DND-41 (cell line): ENCODE measurements around the gene FAM114A1.
"Not testable (repeated sequence)": the region's sequence is repeated elsewhere in the genome, so short reads cannot be mapped to it uniquely, and the experiment has no call there.

Source experiments
- ATAC-seq: fragments of 200-7000 bp; cut with Tn5 transposase; 3 replicates; pipeline ENCODE4 v1.9.1; 2021; ENCODE audit warnings: low read depth; ENCODE audit not compliant: insufficient read depth
- DNase-seq: peaks from one replicate; pipeline ENCODE4 v3.0.0-alpha.2; 2020
- H2AFZ ChIP-seq: 2 replicates; pipeline ENCODE4 v1.6.0; 2012; ENCODE audit warnings: low read depth, low read length
- H3K27ac ChIP-seq: 2 replicates; pipeline ENCODE4 v1.5.1; 2012; ENCODE audit warnings: low read length, inconsistent platforms
- H3K27me3 ChIP-seq: fragments of 200-600 bp; sonication (generic); 2 replicates; pipeline ENCODE4 v1.6.0; 2012; ENCODE audit warnings: low read length, mild to moderate bottlenecking, inconsistent platforms; ENCODE audit not compliant: insufficient read depth, poor library complexity
- H3K36me3 ChIP-seq: 2 replicates; pipeline ENCODE4 v1.5.1; 2012; ENCODE audit warnings: low read length, inconsistent platforms; ENCODE audit not compliant: insufficient read depth
- H3K4me1 ChIP-seq: 2 replicates; pipeline ENCODE4 v1.5.1; 2012; ENCODE audit warnings: mild to moderate bottlenecking, low read length; ENCODE audit not compliant: insufficient read depth
- H3K4me2 ChIP-seq: 2 replicates; pipeline ENCODE4 v1.6.0; 2012; ENCODE audit warnings: mild to moderate bottlenecking, moderate library complexity, low read length, inconsistent platforms; ENCODE audit not compliant: insufficient read depth
- H3K4me3 ChIP-seq, 2 experiments: fragments of 200-600 bp in 1 of 2; shearing (Covaris generic) in 1 of 2; 2 replicates each; pipeline ENCODE4 v1.5.1; 2012 to 2016; ENCODE audit warnings: inconsistent platforms in 2 of 2, low read length in 2 of 2, mild to moderate bottlenecking in 2 of 2, low read depth in 1 of 2, moderate library complexity in 1 of 2
- H3K79me2 ChIP-seq: 2 replicates; pipeline ENCODE4 v1.6.0; 2012; ENCODE audit warnings: low read length, inconsistent platforms; ENCODE audit not compliant: insufficient read depth
- H3K9ac ChIP-seq: 2 replicates; pipeline ENCODE4 v1.6.0; 2012; ENCODE audit warnings: low read depth, mild to moderate bottlenecking, inconsistent platforms, low read length, moderate library complexity
- H3K9me3 ChIP-seq: 2 replicates; pipeline ENCODE4 v1.5.1; 2012; ENCODE audit warnings: low read length, moderate library complexity, mild to moderate bottlenecking, inconsistent platforms; ENCODE audit not compliant: insufficient read depth, severe bottlenecking
- H4K20me1 ChIP-seq: 2 replicates; pipeline ENCODE4 v1.6.0; 2012; ENCODE audit warnings: low read length; ENCODE audit not compliant: insufficient read depth
- EZH2 ChIP-seq: IDR thresholded peaks from 3 replicates; pipeline ENCODE4 v1.6.1; 2012; ENCODE audit warnings: borderline replicate concordance, low read depth, mild to moderate bottlenecking, moderate library complexity, low read length, inconsistent platforms; ENCODE audit not compliant: severe bottlenecking
- TF ChIP-seq, protein P1 (sequence below): IDR thresholded peaks from 2 replicates; pipeline ENCODE4 v1.5.1; 2012; ENCODE audit warnings: borderline replicate concordance, low read length, moderate library complexity, mild to moderate bottlenecking; ENCODE audit not compliant: poor library complexity, severe bottlenecking; ENCODE audit errors: extremely low read depth

Gene FAM114A1

DNA sequence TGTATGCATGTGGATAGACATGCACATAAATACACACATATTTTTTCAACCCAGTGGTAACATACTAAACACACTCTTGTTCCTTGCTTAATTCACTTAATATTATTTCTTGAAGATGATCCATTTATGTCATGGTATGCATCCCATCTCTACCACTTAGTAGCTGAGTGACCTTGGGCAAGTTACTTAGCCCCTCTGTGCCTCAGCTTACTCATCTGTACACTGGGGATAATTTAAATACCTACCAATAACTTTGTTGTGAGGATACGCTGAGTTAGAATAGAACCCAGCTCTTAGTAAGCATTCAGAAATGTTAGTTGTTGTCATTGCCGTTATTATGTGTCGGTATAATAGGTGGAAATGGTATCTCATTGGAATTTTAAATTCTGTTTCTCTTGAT lies 41.4 kb downstream of the FAM114A1 start:
- Histone ChIP-seq H3K9me3 (no peaks in the 10 kb centered on the region), H4K20me1 (no peaks in the 10 kb centered on the region), H3K27me3 (no peaks in the 10 kb centered on the region), H3K27ac (no peak overlapping the region), H2AFZ (no peak overlapping the region), H3K9ac (no peak overlapping the region), H3K36me3 (no peaks in the 10 kb centered on the region), H3K4me2 (no peak overlapping the region), H3K4me1 (0 out of 2 replicates have a peak, but pooled peaks cover 9% of the 10 kb centered on the region), H3K4me3 (no peak overlapping the region), H3K79me2 (no peaks in the 10 kb centered on the region)
- ATAC-seq, result no peak
- DNase-seq, result no peak
- TF ChIP-seq, protein P1, sequence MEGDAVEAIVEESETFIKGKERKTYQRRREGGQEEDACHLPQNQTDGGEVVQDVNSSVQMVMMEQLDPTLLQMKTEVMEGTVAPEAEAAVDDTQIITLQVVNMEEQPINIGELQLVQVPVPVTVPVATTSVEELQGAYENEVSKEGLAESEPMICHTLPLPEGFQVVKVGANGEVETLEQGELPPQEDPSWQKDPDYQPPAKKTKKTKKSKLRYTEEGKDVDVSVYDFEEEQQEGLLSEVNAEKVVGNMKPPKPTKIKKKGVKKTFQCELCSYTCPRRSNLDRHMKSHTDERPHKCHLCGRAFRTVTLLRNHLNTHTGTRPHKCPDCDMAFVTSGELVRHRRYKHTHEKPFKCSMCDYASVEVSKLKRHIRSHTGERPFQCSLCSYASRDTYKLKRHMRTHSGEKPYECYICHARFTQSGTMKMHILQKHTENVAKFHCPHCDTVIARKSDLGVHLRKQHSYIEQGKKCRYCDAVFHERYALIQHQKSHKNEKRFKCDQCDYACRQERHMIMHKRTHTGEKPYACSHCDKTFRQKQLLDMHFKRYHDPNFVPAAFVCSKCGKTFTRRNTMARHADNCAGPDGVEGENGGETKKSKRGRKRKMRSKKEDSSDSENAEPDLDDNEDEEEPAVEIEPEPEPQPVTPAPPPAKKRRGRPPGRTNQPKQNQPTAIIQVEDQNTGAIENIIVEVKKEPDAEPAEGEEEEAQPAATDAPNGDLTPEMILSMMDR, result no peak
- no peak for TF ChIP-seq EZH2

DNA sequence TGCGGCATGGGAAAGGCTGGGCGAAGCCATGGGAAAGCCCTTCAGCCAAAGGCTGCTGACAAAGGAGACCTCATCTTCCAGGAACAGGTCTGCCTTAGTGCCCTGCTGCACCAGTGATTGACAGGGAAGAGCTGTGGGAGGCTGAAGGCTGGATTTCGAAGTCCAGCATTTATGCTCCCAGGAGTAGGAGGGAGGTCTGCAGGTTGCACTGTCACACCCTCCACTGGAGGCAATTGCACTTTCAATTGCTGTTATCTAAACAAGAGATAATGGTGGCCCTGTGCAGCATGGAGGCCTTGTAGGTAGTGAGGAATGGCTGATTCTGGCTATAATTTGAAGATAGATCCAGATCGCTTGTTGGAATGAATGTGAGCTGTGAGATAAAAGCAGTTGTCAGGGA lies 43.7 kb downstream of the FAM114A1 start:
- TF ChIP-seq EZH2, result no peak
- TF ChIP-seq, protein P1, result no peak

DNA sequence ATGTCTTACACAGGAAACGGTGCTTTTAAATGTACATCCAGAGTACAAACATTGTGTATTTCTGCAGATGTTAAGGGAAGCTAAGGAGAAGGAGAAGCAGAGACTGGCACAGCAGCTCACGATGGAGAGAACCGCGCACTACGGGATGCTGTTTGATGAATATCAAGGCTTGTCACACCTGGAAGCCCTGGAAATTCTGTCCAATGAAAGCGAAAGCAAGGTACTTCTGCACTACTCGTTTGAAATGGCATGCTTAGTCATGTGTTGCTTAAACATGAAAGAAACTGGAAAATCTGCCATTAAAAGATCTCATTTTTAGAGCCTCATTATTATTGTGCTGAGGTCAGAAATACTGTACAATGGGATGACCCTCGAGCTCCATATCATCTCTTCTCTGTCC lies 47.2 kb downstream of the FAM114A1 start:
- Histone ChIP-seq H3K27ac (no peak overlapping the region), H3K9ac (no peak overlapping the region), H3K79me2 (no peaks in the 10 kb centered on the region), H3K27me3 (no peaks in the 10 kb centered on the region), H3K4me2 (peak overlapping the region; percentile 21; the same call in 1 of the 2 replicates), H3K4me1 (no peaks in the 10 kb centered on the region; the same call in 1 of the 2 replicates), H2AFZ (peak overlapping the region; percentile 20; the same call in 1 of the 2 replicates), H3K9me3 (no peaks in the 10 kb centered on the region), H3K36me3 (no peaks in the 10 kb centered on the region), H3K4me3 (no peak overlapping the region), H4K20me1 (no peaks in the 10 kb centered on the region)
- no peak for TF ChIP-seq EZH2
- TF ChIP-seq, protein P1, result no peak
- ATAC-seq (peak; percentile 73), DNase-seq (peak; percentile 21)

More for the DNA sequence above, 43.7 kb downstream of the FAM114A1 start:
- no peaks in the 10 kb centered on the region for H3K36me3 ChIP-seq
- no peak overlapping the region for H3K9ac ChIP-seq
- no peak overlapping the region for H3K4me3 ChIP-seq
- H3K27me3 ChIP-seq, result no peaks in the 10 kb centered on the region
- ATAC-seq (no peak), DNase-seq (no peak)
- H3K27ac ChIP-seq, result no peak overlapping the region
- no peaks in the 10 kb centered on the region; the same call in 1 of the 2 replicates for H3K4me1 ChIP-seq
- H3K79me2 ChIP-seq, result no peaks in the 10 kb centered on the region
- no peaks in the 10 kb centered on the region for H3K9me3 ChIP-seq
- no peak overlapping the region for H3K4me2 ChIP-seq
- no peaks in the 10 kb centered on the region for H4K20me1 ChIP-seq
- no peak overlapping the region for H2AFZ ChIP-seq

DNA sequence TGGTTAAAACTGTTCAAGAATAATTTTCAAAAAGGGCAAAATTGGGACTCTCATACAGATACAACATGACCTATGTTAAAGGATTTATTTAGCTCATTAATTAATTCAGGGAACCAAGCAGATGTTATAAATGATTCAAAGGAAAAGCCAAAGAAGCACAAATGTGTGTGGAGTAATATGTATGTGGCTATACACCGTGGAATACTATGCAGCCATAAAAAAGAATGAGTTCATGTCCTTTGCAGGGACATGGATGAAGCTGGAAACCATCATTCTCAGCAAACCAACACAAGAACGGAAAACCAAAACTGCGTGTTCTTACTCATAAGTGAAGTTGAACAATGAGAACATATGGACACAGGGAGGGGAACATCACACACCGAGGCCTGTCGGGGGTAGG lies 48.7 kb downstream of the FAM114A1 start:
- H3K9ac ChIP-seq, H3K36me3 ChIP-seq, H3K9me3 ChIP-seq, H3K4me1 ChIP-seq, H4K20me1 ChIP-seq, H3K4me3 ChIP-seq, H2AFZ ChIP-seq, ATAC-seq, DNase-seq, H3K27me3 ChIP-seq, H3K79me2 ChIP-seq, H3K4me2 ChIP-seq, H3K27ac ChIP-seq: not testable (repeated sequence)
